HL-60 (cell line): ENCODE results near the gene DUSP21.

Experiments used
- POLR2AphosphoS5 ChIP-seq: IDR thresholded peaks from 2 replicates; pipeline ENCODE4 v1.6.1; 2012; ENCODE audit warnings: low read depth
- TF ChIP-seq, protein P1 (sequence below): IDR thresholded peaks from one replicate; pipeline ENCODE4 v1.5.1; 2011; ENCODE audit warnings: low read length, control low read depth, inconsistent platforms; ENCODE audit not compliant: insufficient read depth

DNA sequence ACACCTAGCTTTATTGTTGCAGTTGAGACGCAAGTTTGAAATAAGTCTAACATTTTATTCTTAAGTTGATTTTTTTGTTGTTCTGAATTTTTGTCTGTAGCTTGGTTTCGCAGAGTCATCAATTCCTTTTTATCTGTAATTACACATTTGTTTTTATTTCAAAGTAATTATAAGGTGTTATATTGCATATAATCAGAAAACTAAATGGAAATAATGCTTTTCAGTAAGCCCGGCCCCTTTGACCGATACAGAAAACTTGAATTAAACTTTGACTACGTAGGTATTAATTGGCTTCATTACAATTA, 31.3 kb downstream of the DUSP21 start:
- TF ChIP-seq, protein P1, sequence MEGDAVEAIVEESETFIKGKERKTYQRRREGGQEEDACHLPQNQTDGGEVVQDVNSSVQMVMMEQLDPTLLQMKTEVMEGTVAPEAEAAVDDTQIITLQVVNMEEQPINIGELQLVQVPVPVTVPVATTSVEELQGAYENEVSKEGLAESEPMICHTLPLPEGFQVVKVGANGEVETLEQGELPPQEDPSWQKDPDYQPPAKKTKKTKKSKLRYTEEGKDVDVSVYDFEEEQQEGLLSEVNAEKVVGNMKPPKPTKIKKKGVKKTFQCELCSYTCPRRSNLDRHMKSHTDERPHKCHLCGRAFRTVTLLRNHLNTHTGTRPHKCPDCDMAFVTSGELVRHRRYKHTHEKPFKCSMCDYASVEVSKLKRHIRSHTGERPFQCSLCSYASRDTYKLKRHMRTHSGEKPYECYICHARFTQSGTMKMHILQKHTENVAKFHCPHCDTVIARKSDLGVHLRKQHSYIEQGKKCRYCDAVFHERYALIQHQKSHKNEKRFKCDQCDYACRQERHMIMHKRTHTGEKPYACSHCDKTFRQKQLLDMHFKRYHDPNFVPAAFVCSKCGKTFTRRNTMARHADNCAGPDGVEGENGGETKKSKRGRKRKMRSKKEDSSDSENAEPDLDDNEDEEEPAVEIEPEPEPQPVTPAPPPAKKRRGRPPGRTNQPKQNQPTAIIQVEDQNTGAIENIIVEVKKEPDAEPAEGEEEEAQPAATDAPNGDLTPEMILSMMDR = no peak
- TF ChIP-seq POLR2AphosphoS5 = no peak
